Measurements from ENCODE around the gene STK40. TPM values are rescaled to one million over a fixed set of nuclear protein-coding genes. Genes with fewer than 3 reads are reported as not detected.
A peak's percentile ranks its signal among the peaks of the same experiment; 100 is the strongest.

STK40 gene
- total RNA-seq, result 15.0 and 23.1 TPM in 2 replicates

DNA sequence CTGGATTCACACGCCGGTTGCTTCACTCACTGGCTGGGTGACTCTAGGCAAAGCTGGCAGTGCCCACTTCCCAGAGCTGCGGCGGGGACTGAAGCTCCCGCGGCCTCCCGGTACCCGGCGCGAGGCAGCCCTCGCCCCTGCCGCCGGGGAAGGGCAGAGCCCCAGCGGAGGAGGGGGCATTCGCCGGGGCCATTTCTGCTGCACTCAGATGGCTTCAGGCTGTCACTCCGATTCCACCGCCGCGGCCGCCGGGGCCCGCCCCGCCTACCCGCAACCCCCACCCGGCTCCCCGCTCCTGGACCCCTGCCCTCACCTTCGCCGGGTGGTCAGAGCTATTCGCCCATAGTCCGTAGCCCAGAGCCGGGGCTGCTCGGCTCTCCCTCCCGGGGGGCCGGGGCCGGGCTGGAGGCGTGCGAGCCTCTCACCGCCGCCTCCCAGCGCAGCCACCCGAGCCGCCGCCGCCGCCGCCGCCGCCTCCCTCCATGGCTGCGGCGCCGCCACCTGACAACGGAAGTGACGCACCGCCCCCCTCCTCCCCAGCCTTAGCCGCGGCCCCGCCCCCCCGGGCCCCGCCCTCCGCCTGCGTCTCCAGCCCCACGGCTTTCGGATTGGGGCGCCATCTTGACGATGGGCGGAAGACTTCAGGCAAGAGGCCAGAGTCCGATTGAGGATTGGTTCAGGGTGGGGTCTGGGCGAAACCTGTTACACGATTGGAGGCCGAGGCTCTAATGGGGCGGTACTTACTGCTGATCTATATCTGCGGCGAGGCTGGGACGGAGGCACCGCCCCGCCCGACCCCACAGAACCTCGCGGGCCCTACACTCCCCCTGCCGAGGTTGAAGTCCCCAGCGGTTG is at the start of gene STK40:
TSS of gene STK40 (minus strand) at position 515 of the 855 bp plus-strand sequence. CDS start 24,592 bp downstream, outside the sequence.
- DNase-seq (ENCODE audit: low read depth in 2 of 2), result peak; percentile 99 to 100

GRCh38 chr1:36433102-36433501 is 47.4 kb upstream of the STK40 start:
- peak in 1 of 2 donors; percentile 19 for DNase-seq (ENCODE audit: low read depth in 2 of 2)

DNA sequence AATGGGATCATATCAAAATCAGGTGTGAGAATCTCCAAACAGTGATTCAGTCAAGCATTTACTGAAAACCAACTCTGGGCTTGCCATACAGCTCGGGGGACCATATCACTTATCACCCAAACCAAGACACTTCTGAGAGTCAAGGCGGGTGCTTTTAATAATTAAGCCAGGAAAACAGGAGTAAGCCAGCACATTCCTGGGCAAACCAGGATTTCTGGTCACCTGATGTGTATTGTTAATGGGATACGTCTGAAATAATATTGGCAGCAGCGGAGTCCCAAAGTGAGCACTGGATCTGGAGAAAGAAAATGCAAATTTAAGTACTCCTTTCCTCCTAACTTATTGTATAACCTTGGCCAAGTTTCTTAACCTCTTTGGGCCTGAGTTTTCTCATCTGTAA is 46.9 kb upstream of the STK40 start:
- DNase-seq (ENCODE audit: low read depth in 2 of 2), result peak; percentile 30 to 65

DNA sequence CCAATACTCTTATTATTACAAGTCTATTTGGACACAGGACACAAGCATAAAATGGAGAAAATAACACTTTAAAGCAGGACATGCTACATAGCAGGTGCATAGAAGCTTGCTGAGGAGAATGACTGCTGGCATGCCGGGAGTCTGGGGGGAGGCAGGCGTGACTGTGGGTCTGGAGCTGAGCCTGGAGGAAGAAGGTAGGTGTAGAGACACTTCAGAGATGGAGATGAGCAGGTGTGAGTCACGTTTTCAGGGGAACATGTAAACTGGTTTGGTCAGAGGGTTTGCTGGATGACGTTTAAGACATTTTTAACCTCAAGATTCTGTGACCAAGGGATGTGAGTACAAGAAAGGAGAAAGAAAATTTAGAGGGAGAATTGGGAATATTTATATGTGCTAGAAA is 40.1 kb upstream of the STK40 start:
- no peak for DNase-seq (ENCODE audit: low read depth in 2 of 2)

GRCh38 chr1:36421649-36422048 is 35.9 kb upstream of the STK40 start:
- no peak for DNase-seq (ENCODE audit: low read depth in 2 of 2)

GRCh38 chr1:36420836-36421317 is 35.2 kb upstream of the STK40 start:
- peak; percentile 48 to 80 for DNase-seq (ENCODE audit: low read depth in 2 of 2)

- no peak for DNase-seq (ENCODE audit: low read depth in 2 of 2)
Measured at GRCh38 chr1:36420409-36420808, 34.7 kb upstream of the STK40 start.

GRCh38 chr1:36419569-36419968 is 33.8 kb upstream of the STK40 start:
- no peak for DNase-seq (ENCODE audit: low read depth in 2 of 2)

GRCh38 chr1:36419140-36419539 is 33.4 kb upstream of the STK40 start:
- DNase-seq (ENCODE audit: low read depth in 2 of 2), result no peak

GRCh38 chr1:36417931-36418330 is 32.2 kb upstream of the STK40 start:
- no peak for DNase-seq (ENCODE audit: low read depth in 2 of 2)

GRCh38 chr1:36415661-36416326 is 30.1 kb upstream of the STK40 start:
- no peak for DNase-seq (ENCODE audit: low read depth in 2 of 2)

GRCh38 chr1:36414384-36414783 is 28.7 kb upstream of the STK40 start:
- DNase-seq (ENCODE audit: low read depth in 2 of 2), result no peak

DNA sequence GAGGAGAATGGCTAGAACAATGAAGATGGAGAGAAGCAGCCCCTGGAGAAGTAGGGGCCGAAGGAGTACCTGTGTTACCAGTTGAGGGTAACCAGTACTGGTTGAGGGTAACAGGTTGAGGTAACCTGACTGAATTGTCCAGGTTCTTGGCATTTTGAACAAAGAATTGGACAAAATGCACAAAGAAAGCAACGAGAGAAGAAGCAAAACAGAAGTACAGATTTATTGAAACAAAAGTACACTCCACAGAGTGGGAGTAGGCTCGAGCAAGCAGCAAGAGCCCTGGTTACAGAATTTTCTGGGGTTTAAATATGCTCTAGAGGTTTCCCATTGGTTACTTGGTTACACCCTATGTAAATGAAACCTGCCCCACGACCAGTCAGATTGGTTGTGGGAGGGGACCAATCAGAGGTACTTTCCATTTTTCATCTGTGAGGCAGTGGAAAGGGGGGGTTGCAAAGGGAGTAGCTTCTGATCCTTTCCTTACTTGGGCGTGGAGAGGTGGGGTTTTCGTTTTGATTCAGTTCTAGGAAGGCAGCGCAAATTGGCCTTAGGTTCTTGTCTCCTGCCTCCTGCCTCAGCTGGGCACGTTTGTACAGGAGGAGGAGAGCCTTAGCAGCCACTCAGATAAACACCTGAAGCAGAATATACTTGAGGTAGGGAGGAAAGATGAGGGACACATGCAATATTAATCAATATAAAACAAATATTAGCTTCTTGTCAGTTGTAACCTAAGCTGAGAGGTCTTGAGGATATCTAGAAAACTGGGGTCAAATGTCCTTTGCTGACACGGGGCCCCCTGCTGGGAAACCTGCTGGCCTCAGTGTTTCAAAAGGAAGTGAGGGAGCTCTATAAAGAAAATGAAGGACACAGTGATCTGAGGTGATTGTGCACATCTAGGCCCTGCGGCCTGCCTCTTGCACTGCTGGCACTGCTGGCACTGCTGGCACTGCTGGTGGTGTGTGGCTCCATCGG is 26.2 kb upstream of the STK40 start:
- peak in 1 of 2 donors; percentile 54 for DNase-seq (ENCODE audit: low read depth in 2 of 2)

- DNase-seq (ENCODE audit: low read depth in 2 of 2), result no peak
Measured at GRCh38 chr1:36408479-36408878, 22.8 kb upstream of the STK40 start.

GRCh38 chr1:36406440-36406839 is 20.7 kb upstream of the STK40 start:
- no peak for DNase-seq (ENCODE audit: low read depth in 2 of 2)

GRCh38 chr1:36402504-36402890 is 16.8 kb upstream of the STK40 start:
- DNase-seq (ENCODE audit: low read depth in 2 of 2), result no peak

DNA sequence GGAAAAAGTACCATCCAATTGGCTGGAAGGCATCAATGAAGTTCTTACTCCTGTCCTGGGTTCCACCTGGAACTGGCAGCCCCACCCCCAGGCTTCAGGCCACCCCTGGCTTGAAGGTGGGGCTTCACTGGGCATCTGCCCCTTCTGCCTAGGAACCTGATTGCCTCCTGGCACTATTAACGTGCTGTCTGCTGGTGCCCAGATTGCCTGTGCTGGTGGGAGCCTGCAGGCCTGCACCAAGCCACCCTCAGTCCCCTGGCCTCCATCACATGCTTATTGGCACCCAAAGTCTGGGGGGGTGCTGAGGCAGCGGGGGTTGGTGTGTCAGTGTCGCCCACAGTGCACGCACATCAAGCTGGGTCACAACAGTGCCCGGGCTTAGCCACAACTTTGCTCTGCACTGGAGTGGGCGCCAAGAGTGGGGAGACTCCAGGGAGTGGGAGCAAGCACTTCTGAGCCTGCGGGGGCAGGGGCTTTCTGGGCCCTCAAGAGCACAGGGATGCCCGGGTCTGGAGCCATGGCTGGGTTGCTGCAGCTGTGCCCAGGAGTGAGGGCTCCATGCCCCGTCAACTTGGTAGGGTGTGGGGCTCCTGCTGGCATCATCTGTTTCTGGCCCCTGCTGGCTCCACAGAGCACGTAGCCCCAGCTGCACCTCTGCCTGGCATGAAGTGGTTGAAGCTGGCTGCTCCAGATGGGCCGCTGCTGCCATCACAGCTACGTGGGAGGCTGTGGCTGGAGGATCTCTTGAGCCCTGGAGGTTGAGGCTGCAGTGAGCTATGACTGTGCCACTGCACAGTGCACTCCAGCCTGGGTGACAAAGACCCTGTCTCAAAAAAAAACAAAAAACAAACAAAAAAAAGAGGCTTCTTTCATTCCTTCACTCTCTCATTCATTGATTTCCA is 16.1 kb upstream of the STK40 start:
- DNase-seq (ENCODE audit: low read depth in 2 of 2), result no peak

- peak; percentile 80 to 85 for DNase-seq (ENCODE audit: low read depth in 2 of 2)
Measured at GRCh38 chr1:36400825-36401601, 15.3 kb upstream of the STK40 start.

DNA sequence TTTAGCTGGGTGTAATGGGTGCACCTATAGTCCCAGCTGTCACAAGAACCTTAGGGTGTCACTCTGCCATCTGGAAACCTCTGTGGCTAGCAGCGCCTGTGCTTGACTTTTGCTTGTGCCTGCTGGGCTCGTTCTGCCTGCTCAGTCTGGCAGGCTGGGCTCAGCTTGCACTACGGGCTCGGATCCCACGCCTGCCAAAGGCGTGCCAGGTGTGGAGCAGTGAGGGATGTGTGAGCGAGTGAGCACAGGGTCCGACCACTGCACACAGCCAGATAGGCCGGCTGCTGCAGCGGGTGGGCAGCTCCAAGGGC is 14.7 kb upstream of the STK40 start:
- DNase-seq (ENCODE audit: low read depth in 2 of 2), result no peak
